Stimulated activated CD4-positive, alpha-beta T cell treated with anti-CD3 and anti-CD28 coated beads, Interleukin-1b, Interleukin-23, amount 100 ng/mL, for 4 hours (primary cell): ENCODE measurements around the gene CORO1C.
"Not testable (repeated sequence)": the region's sequence is repeated elsewhere in the genome, so short reads cannot be mapped to it uniquely, and the experiment has no call there.

Experiments used
- DNase-seq, 2 donors: peaks; one replicate each; pipeline ENCODE4 v3.0.0-alpha.2; 2020; ENCODE audit warnings: low read depth in 2 of 2

CORO1C gene

GRCh38 chr12:108634341-108634751 is 97.0 kb downstream of the CORO1C start:
- DNase-seq: no peak

- DNase-seq: peak; percentile 58 to 64
Observed at GRCh38 chr12:108633534-108634248, 97.6 kb downstream of the CORO1C start, which contains the start of gene SELPLG. TSS of gene SELPLG (minus strand) at chr12:108633894. CDS start at chr12:108624307, 9,587 bp downstream.

DNA sequence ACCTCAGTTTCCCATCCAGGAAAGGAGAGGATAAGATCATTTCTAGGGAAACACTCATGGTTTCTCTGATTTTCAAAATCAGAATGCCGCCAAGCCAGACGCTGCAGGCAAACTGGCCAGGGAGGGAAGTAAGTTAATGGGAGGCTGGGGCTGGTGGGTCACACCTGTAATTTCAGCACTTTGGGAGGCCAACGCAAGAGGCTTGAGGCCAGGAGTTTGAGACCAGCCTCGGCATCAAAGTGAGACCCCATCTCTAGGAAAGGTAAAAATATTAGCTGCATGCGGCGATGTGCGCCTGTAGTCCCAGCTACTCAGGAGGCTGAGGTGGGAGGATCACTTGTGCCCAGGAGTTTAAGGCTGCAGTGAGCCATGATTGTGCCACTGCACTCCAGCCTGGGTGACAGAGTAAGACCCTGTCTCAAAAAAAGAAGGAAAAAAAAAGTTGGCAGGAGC is 98.2 kb downstream of the CORO1C start:
- no peak for DNase-seq

GRCh38 chr12:108631261-108631660 is 100.1 kb downstream of the CORO1C start:
- not testable (repeated sequence) for DNase-seq

GRCh38 chr12:108630481-108631207 is 100.7 kb downstream of the CORO1C start:
- no peak for DNase-seq

GRCh38 chr12:108629824-108630476 is 101.4 kb downstream of the CORO1C start:
- DNase-seq: peak in 1 of 2 donors; percentile 46

- no peak for DNase-seq
Observed at GRCh38 chr12:108629151-108629550, 102.2 kb downstream of the CORO1C start.

- DNase-seq: no peak
Observed at GRCh38 chr12:108627134-108627920, 104.0 kb downstream of the CORO1C start.

GRCh38 chr12:108625228-108625627 is 106.1 kb downstream of the CORO1C start:
- no peak for DNase-seq

GRCh38 chr12:108623577-108623976 is 107.7 kb downstream of the CORO1C start:
- no peak for DNase-seq

DNA sequence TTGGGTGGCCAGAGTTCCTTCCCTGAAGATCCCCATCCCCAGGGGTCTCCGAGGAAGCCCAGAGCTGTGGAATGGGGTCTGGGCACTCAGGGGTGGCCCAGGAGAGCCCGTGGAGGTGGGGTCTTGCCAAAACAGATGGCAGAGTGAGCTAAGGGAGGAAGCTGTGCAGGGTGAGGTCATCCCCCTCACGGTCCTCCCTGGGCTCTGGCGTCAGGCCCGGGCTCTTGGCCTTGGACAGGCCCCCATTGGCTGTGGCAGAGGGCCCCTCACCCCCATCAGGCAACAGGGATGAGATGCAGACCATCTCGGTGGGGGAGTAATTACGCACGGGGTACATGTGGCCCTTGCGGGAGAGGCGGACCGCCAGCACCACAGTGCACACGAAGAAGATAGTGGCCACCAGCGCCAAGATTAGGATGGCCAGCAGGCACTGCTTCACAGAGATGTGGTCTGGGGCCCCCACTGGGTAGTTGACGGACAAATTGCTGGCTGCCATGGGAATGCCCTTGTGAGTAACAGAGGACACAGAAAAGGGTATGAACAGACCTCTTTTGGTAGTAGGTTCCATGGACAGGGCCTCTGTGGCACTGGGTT is 108.3 kb downstream of the CORO1C start:
- DNase-seq: no peak

DNA sequence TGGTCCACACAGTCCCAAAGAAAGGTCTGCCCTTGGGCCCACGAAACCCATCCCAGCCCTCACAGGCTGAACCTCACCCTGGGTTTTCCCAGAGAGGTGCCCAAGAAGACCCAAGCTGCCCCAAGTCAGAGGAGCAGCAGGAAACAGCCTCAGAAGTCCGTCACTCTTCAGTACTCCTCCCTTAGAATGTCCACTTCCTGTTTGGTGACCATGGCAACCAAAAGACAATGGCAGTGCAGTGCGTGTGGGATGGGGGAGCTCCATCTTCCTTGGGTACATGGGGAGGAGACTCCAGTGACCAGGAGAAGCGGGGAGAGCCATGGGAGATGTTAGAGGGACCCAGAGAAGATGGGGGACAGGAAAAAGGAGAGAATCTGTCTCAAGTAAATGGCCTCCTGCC is 108.9 kb downstream of the CORO1C start:
- no peak for DNase-seq

- DNase-seq: no peak
Observed at GRCh38 chr12:108621161-108621560, 110.2 kb downstream of the CORO1C start.

- no peak for DNase-seq
Observed at GRCh38 chr12:108620236-108620879, 111.0 kb downstream of the CORO1C start.

GRCh38 chr12:108619369-108620160 is 111.8 kb downstream of the CORO1C start:
- DNase-seq: no peak

DNA sequence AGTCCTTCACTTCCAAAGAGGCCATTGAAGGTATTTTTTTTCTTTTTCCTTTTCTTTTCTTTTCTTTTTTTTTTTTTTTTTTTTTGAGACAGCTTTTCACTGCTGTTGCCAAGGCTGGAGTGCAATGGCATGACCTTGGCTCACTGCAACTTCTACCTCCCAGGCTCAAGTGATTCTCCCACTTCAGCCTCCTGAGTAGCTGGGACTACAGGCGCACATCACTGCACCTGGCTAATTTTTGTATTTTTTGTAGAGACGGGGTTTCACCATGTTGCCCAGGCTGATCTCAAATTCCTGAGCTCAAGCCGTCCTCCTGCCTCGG is 112.4 kb downstream of the CORO1C start:
- not testable (repeated sequence) for DNase-seq

GRCh38 chr12:108618079-108618952 is 113.0 kb downstream of the CORO1C start:
- peak; percentile 71 to 77 for DNase-seq

DNA sequence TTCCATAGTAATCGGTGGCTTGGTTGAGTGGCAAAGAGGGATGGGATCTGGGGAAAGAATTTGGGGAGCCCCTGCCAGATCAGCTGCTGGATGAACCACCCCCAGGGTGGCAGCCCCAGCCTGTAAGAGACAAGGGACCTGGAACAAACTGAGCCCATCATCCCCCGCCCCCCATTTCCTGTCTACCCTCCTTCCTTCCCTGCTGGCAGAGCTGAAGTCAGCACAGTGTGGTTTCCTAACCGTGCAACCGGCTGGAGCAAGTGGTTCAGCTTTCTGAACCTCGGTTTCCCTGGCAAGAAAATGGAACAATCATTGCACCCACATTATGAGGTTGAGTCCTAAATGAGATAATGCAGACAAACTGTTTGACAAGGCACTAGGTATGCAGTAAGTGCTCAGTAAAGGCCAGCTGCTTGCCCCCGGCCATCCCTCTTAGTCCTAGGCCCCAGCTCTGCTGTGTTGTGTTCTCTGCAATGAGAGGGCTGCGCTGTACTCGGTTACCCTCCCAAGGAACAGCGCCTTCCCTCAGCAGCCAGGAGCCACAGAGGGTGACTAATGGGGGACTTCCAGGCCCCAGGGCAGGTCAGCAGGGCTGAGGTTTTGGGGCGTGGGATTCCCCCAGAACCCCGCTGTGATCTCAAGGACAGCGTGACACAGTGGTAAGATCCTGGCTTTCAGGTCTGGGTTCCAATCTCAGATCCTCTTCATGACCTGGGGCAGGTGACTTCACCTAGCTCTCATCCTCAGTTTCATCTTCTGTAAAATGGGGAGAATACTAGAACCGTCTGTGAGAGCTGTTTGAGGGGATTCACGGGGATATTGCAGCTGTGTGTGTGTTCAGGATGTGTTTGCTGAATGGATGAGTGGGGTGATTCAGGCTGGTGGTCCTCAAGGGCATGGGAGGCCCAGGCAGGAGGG is 114.1 kb downstream of the CORO1C start:
- peak; percentile 54 to 60 for DNase-seq
